ENCODE measurements around the gene RAB30.

Gene RAB30

GRCh38 chr11:83006877-83007330, 64.8 kb downstream of the RAB30 start:
- DNase-seq: no peak
- no peak for TF ChIP-seq CTCF (IDR thresholded peaks at IDR 0.05; ENCODE audit: low read depth, low read length, missing control alignments)
- no peaks in the 10 kb centered on the region for H3K36me3 ChIP-seq (replicated peaks)
- H3K27ac ChIP-seq: no peak overlapping the region
- in situ Hi-C loops (cut with HindIII; ENCODE audit: low pct_ligation_motif_present, low sequenced_read_pairs): no loop called here
- no peaks in the 10 kb centered on the region for H3K27me3 ChIP-seq (replicated peaks)
- H3K4me3 ChIP-seq (ENCODE audit: low read depth, low read length): no peak overlapping the region

GRCh38 chr11:83004746-83005556, 66.7 kb downstream of the RAB30 start:
- no peak overlapping the region for H3K27ac ChIP-seq
- no peak overlapping the region for H3K4me3 ChIP-seq (ENCODE audit: low read depth, low read length)
- in situ Hi-C loops (cut with HindIII; ENCODE audit: low pct_ligation_motif_present, low sequenced_read_pairs): no loop called here
- no peaks in the 10 kb centered on the region for H3K36me3 ChIP-seq (replicated peaks)
- H3K27me3 ChIP-seq (replicated peaks): no peaks in the 10 kb centered on the region
- no peak for TF ChIP-seq CTCF (IDR thresholded peaks at IDR 0.05; ENCODE audit: low read depth, low read length, missing control alignments)
- no peak for DNase-seq

GRCh38 chr11:83002522-83002921, 69.2 kb downstream of the RAB30 start:
- DNase-seq: no peak
- Histone ChIP-seq H3K27ac (peak overlapping the region; percentile 52), H3K4me3 (ENCODE audit: low read depth, low read length) (no peak overlapping the region), H3K36me3 (replicated peaks) (no peaks in the 10 kb centered on the region), H3K27me3 (replicated peaks) (no peaks in the 10 kb centered on the region)
- in situ Hi-C loops (cut with HindIII; ENCODE audit: low pct_ligation_motif_present, low sequenced_read_pairs): no loop called here
- no peak for TF ChIP-seq CTCF (IDR thresholded peaks at IDR 0.05; ENCODE audit: low read depth, low read length, missing control alignments)

- TF ChIP-seq CTCF (IDR thresholded peaks at IDR 0.05; ENCODE audit: low read depth, low read length, missing control alignments): no peak
- Histone ChIP-seq H3K4me3 (ENCODE audit: low read depth, low read length) (no peak overlapping the region), H3K27ac (peak overlapping the region; percentile 52), H3K27me3 (replicated peaks) (no peaks in the 10 kb centered on the region), H3K36me3 (replicated peaks) (no peaks in the 10 kb centered on the region)
- in situ Hi-C loops (cut with HindIII; ENCODE audit: low pct_ligation_motif_present, low sequenced_read_pairs): no loop called here
- peak; percentile 68 for DNase-seq
These were observed 69.6 kb downstream of the RAB30 start for GRCh38 chr11:83002053-83002452.

GRCh38 chr11:83000381-83000780, 71.3 kb downstream of the RAB30 start:
- H3K4me3 ChIP-seq (ENCODE audit: low read depth, low read length): no peak overlapping the region
- no peak overlapping the region for H3K27ac ChIP-seq
- H3K36me3 ChIP-seq (replicated peaks): no peaks in the 10 kb centered on the region
- H3K27me3 ChIP-seq (replicated peaks): no peaks in the 10 kb centered on the region
- TF ChIP-seq CTCF (IDR thresholded peaks at IDR 0.05; ENCODE audit: low read depth, low read length, missing control alignments): no peak
- in situ Hi-C loops (cut with HindIII; ENCODE audit: low pct_ligation_motif_present, low sequenced_read_pairs): no loop called here
- DNase-seq: no peak

GRCh38 chr11:82999232-82999631, 72.5 kb downstream of the RAB30 start:
- no peak overlapping the region for H3K27ac ChIP-seq
- in situ Hi-C loops (cut with HindIII; ENCODE audit: low pct_ligation_motif_present, low sequenced_read_pairs): no loop called here
- H3K4me3 ChIP-seq (ENCODE audit: low read depth, low read length): no peak overlapping the region
- no peaks in the 10 kb centered on the region for H3K27me3 ChIP-seq (replicated peaks)
- no peak for TF ChIP-seq CTCF (IDR thresholded peaks at IDR 0.05; ENCODE audit: low read depth, low read length, missing control alignments)
- no peaks in the 10 kb centered on the region for H3K36me3 ChIP-seq (replicated peaks)
- no peak for DNase-seq
